Adrenal gland (tissue), 12 donors: ENCODE measurements around the gene ST3GAL4. TPM values are rescaled to one million over a fixed set of nuclear protein-coding genes. Genes with fewer than 3 reads are reported as not detected.

Experiments used
- DNase-seq, 7 donors: peaks; one replicate each; pipeline ENCODE4 v3.0.0-alpha.2; 2019 to 2020
- H3K27ac ChIP-seq, 5 donors: fragments of 200-600 bp; sonication (generic) in 4 of 5; 1 replicate in 3 of 5; 2 replicates in 2 of 5; pipeline versions ENCODE4 v1.5.1 to v1.8.0; 2016 to 2020; ENCODE audit warnings: mild to moderate bottlenecking in 1 of 5
- H3K27me3 ChIP-seq: fragments of 200-600 bp; 2 replicates; pipeline ENCODE4 v1.8.0; 2021
- H3K36me3 ChIP-seq, 2 donors: fragments of 200-600 bp; replicated peaks in 1 of 2; 1 replicate in 1 of 2; 2 replicates in 1 of 2; pipeline versions ENCODE4 v1.5.1 to v1.8.0; 2018 to 2022
- H3K4me1 ChIP-seq, 2 donors: fragments of 200-600 bp; replicated peaks in 1 of 2; 1 replicate in 1 of 2; 2 replicates in 1 of 2; pipeline versions ENCODE4 v1.5.1 to v1.8.0; 2018 to 2021
- H3K4me3 ChIP-seq, 4 donors: fragments of 200-600 bp; sonication (generic) in 3 of 4; one replicate each; pipeline ENCODE4 v1.5.1; 2016 to 2018
- H3K9me3 ChIP-seq, 3 donors: fragments of 200-600 bp; sonication (generic) in 1 of 3; replicated peaks in 1 of 3; 1 replicate in 2 of 3; 2 replicates in 1 of 3; pipeline versions ENCODE4 v1.5.1 to v1.8.0; 2016 to 2021
- CTCF ChIP-seq, 6 experiments: fragments of 450-650 bp in 4 of 6; fragments of 200-600 bp in 2 of 6; sonication (generic) in 1 of 6; IDR thresholded peaks; 1 replicate in 5 of 6; 2 replicates in 1 of 6; pipeline versions ENCODE4 v1.5.1 to v1.8.0; 2016 to 2021; ENCODE audit warnings: antibody characterized with exemption in 6 of 6, mild to moderate bottlenecking in 2 of 6, moderate library complexity in 1 of 6
- POLR2A ChIP-seq, 2 donors: fragments of 450-650 bp; IDR thresholded peaks; one replicate each; pipeline ENCODE4 v1.6.1; 2017; ENCODE audit warnings: antibody characterized with exemption in 2 of 2, mild to moderate bottlenecking in 2 of 2, moderate library complexity in 1 of 2
- WGBS, 4 donors: extraction: QIAGEN DNeasy Blood & Tissue Kit in 2 of 4; methylation state at CpG; one replicate each; pipeline versions ENCODE4 v1.1.5 to v1.1.7; 2013 to 2017; 5-methylcytosine and 5-hydroxymethylcytosine counted together
- intact Hi-C, 2 donors: fragments of 100-400 bp; cut with DNase I; formaldehyde crosslinking; loops; one replicate each; pipeline versions ENCODE4 v1.14.1 to v1.15.0; 2022 to 2023
- polyA plus RNA-seq, 3 donors: library from polyadenylated mRNA; stranded (reverse); fragments of 200-250 nt in 2 of 3; fragments of 350-450 nt in 1 of 3; fragmentation: Illumina TruSeq in 1 of 3; extraction: RNeasy Lipid Tissue Mini Kit (QIAGEN cat#74804) in 1 of 3; gene quantifications; one replicate each; pipeline ENCODE4 v1.2.3, GENCODE V29; 2013 to 2014
- total RNA-seq, 9 donors: library from RNA; depleted of rRNA in 4 of 9; stranded (reverse); fragments of >200 nt in 4 of 9; fragments of 120-200 nt in 1 of 9; fragmentation: NEBNext Ultra II Directional in 1 of 9; extraction: Animal tissue kit (Norgen Biotek cat#: 25700) in 1 of 9; gene quantifications; one replicate each; pipeline versions ENCODE4 v1.1.0 to v1.2.4, GENCODE V29; 2013 to 2023
- donor health status: healthy with polysubstance abuse.
- donor health status: Bipolar disorder and iron deficiency.
- donor health status: DM: yes; HTN: yes; CAD: no.
- donor health status: DM: no; HTN: no; CAD: no.
- donor health status: DM: no; HTN: no; CAD: no.
- donor health status: DM: yes; HTN: yes; CAD: no.

The ST3GAL4 gene
- total and polyA plus RNA-seq, 12 donors, result 119 to 359 (median 163) TPM

GRCh38 chr11:126339863-126340434 is 15.5 kb upstream of the ST3GAL4 start:
- peak in 6 of 7 donors; percentile 61 to 83 (median 74) for DNase-seq
- TF ChIP-seq POLR2A (IDR thresholded peaks at IDR 0.05), result no peak
- no peak for TF ChIP-seq CTCF (IDR thresholded peaks at IDR 0.05)
- peak overlapping the region in 3 of 5 donors; percentile 9 to 77 (median 56) for H3K27ac ChIP-seq
- H3K9me3 ChIP-seq, result no peaks in the 10 kb centered on the region
- H3K36me3 ChIP-seq, result peaks cover 0 to 21% of the 10 kb centered on the region in 2 donors
- intact Hi-C loops, result no loop called here
- no peaks in the 10 kb centered on the region for H3K27me3 ChIP-seq
- 30 to 82% (median 59%) methylated on average over 5 to 11 of the region's 11 CpGs for WGBS, 4 donors
- no peak overlapping the region for H3K4me3 ChIP-seq
- H3K4me1 ChIP-seq, result peaks cover 0 to 42% of the 10 kb centered on the region in 2 donors

- peaks cover 0 to 22% of the 10 kb centered on the region in 2 donors for H3K36me3 ChIP-seq
- WGBS, 4 donors, result 80 to 86% (median 82%) methylated on average over 7 of the region's 7 CpGs
- no peak for DNase-seq
- peaks cover 9 to 48% of the 10 kb centered on the region in 2 donors for H3K4me1 ChIP-seq
- no peaks in the 10 kb centered on the region for H3K9me3 ChIP-seq
- H3K27ac ChIP-seq, result peak overlapping the region in 3 of 5 donors; percentile 9 to 56 (median 25)
- intact Hi-C loops, result no loop called here
- no peak overlapping the region for H3K4me3 ChIP-seq
- no peaks in the 10 kb centered on the region for H3K27me3 ChIP-seq
- TF ChIP-seq CTCF (IDR thresholded peaks at IDR 0.05), result no peak
- no peak for TF ChIP-seq POLR2A (IDR thresholded peaks at IDR 0.05)
Measured at GRCh38 chr11:126340960-126341606, 14.4 kb upstream of the ST3GAL4 start.

- Histone ChIP-seq H3K36me3 (peaks cover 0 to 22% of the 10 kb centered on the region in 2 donors), H3K27ac (peak overlapping the region in 2 of 5 donors; percentile 7 to 8), H3K4me1 (peaks cover 15 to 47% of the 10 kb centered on the region in 2 donors)
Measured at GRCh38 chr11:126341760-126342161, 13.7 kb upstream of the ST3GAL4 start.

More at GRCh38 chr11:126341760-126342161, 13.7 kb upstream of the ST3GAL4 start:
- 61 to 81% (median 67%) methylated on average over 2 to 3 of the region's 3 CpGs for WGBS, 4 donors
- no peak for TF ChIP-seq CTCF (IDR thresholded peaks at IDR 0.05)
- no peak for TF ChIP-seq POLR2A (IDR thresholded peaks at IDR 0.05)
- H3K9me3 ChIP-seq, result no peaks in the 10 kb centered on the region
- H3K27me3 ChIP-seq, result no peaks in the 10 kb centered on the region
- no peak for DNase-seq
- intact Hi-C loops, result no loop called here
- H3K4me3 ChIP-seq, result no peak overlapping the region
